ENCODE results near the gene CAMTA1.

DNA sequence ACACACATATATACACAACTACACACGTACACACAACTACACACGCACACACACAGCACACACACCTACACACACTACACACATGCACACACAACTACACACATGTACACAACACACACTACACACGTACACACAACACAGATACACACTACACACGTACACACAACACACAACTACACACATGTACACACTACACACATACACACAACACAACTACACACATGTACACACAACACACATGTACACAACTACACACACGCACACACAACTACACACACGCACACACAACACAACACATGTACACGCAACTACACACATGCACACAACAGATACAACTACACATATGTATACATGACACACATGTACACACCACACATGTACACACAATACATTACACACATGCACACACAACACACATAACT is 318.1 kb downstream of the CAMTA1 start:
- TF ChIP-seq, protein P1, sequence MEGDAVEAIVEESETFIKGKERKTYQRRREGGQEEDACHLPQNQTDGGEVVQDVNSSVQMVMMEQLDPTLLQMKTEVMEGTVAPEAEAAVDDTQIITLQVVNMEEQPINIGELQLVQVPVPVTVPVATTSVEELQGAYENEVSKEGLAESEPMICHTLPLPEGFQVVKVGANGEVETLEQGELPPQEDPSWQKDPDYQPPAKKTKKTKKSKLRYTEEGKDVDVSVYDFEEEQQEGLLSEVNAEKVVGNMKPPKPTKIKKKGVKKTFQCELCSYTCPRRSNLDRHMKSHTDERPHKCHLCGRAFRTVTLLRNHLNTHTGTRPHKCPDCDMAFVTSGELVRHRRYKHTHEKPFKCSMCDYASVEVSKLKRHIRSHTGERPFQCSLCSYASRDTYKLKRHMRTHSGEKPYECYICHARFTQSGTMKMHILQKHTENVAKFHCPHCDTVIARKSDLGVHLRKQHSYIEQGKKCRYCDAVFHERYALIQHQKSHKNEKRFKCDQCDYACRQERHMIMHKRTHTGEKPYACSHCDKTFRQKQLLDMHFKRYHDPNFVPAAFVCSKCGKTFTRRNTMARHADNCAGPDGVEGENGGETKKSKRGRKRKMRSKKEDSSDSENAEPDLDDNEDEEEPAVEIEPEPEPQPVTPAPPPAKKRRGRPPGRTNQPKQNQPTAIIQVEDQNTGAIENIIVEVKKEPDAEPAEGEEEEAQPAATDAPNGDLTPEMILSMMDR (IDR thresholded peaks at IDR 0.05) = no peak
- TF ChIP-seq PBX3 (IDR thresholded peaks at IDR 0.05) = no peak
- no peak for TF ChIP-seq POLR2AphosphoS5 (IDR thresholded peaks at IDR 0.05; ENCODE audit: low read depth, low read length)
- no peak for TF ChIP-seq GABPA (IDR thresholded peaks at IDR 0.05; ENCODE audit: low read depth)
- TF ChIP-seq SIN3A (IDR thresholded peaks at IDR 0.05; ENCODE audit: borderline replicate concordance, low read depth, low read length) = no peak
- TF ChIP-seq, protein P2, sequence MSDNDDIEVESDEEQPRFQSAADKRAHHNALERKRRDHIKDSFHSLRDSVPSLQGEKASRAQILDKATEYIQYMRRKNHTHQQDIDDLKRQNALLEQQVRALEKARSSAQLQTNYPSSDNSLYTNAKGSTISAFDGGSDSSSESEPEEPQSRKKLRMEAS (IDR thresholded peaks at IDR 0.05; ENCODE audit: low read depth) = no peak
- TF ChIP-seq RCOR1 (IDR thresholded peaks at IDR 0.05; ENCODE audit: low read length) = no peak
- no peak for TF ChIP-seq RAD21 (IDR thresholded peaks at IDR 0.05; ENCODE audit: low read length)
- no peak for TF ChIP-seq MXI1 (IDR thresholded peaks at IDR 0.05; ENCODE audit: low read depth, low read length)
- no peak for TF ChIP-seq YY1 (IDR thresholded peaks at IDR 0.05; ENCODE audit: low read depth)
